Mesothelial cell of epicardium (in vitro differentiated cells): ENCODE data around the gene PCSK6. TPM values are rescaled to one million over a fixed set of nuclear protein-coding genes. Genes with fewer than 3 reads are reported as not detected.

Experiments
- DNase-seq, 2 experiments: peaks; one replicate each; pipeline ENCODE4 v3.0.0; 2021; ENCODE audit warnings: low spot score in 2 of 2; ENCODE audit not compliant: unreplicated experiment in 2 of 2
- H3K27ac Mint-ChIP-seq: 2 replicates; pipeline ENCODE4 v1.8.0; 2021; ENCODE audit warnings: mixed read lengths
- H3K27me3 Mint-ChIP-seq: 2 replicates; pipeline ENCODE4 v1.8.0; 2021; ENCODE audit warnings: low read depth, mixed read lengths
- H3K36me3 Mint-ChIP-seq: 2 replicates; pipeline ENCODE4 v1.8.0; 2021; ENCODE audit warnings: mixed read lengths
- H3K4me1 Mint-ChIP-seq: 2 replicates; pipeline ENCODE4 v1.8.0; 2021; ENCODE audit warnings: mixed read lengths
- H3K4me3 Mint-ChIP-seq: 2 replicates; pipeline ENCODE4 v1.8.0; 2021; ENCODE audit warnings: mild to moderate bottlenecking, moderate library complexity, mixed read lengths
- H3K9me3 Mint-ChIP-seq: 2 replicates; pipeline ENCODE4 v1.8.0; 2021; ENCODE audit warnings: mixed read lengths
- CTCF ChIP-seq: fragments of 200-600 bp; sonication (generic); IDR thresholded peaks from one replicate; pipeline ENCODE4 v1.5.0; 2021; ENCODE audit warnings: antibody characterized with exemption; ENCODE audit not compliant: unreplicated experiment
- total RNA-seq: library from RNA; stranded (reverse); gene quantifications from 3 replicates; pipeline ENCODE4 v1.2.1, GENCODE V29; 2021

The PCSK6 gene
- total RNA-seq, 1 donor from 2014 or later = 4.5 TPM

DNA sequence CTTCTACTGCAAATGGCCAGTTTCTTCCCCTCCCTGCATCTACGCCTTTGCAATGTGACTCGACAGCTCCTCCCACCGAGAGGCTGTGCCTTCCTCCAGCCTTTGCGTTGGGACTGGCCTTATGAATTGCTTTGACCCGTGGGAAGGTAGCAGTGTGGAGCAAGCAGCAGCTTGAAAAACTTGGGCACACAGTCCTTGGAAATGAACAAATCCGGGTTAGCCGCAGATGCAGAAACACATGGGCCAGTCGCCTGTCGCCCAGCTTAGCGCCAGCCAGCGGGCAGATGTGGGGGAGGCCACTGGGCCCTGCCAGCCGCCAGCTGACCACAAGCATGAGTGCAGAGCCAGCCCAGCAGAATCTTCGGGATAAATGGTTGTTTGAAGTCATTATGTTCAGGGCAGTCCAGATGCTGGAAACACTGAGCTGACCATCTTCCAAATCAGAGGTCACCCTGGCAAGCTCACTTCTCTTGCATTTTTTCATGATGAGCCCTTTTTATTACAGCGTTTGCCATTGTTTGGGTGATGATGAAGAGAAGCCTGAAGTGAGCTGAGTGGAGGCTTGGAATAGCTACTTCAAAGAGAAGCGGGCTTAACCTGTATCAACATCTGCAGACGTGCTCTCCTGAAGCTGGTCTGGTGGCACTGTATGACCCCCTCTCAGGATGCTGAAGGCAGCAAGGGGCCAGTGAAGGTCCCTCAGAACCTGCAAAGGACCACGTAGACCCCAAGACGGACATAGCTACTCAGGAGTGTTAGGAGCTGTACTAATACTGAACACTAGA, 222.0 kb downstream of the PCSK6 start:
- no peak for TF ChIP-seq CTCF
- H3K27me3 Mint-ChIP-seq = peaks cover under 1% of the 10 kb centered on the region
- DNase-seq = no peak
- no peaks in the 10 kb centered on the region for H3K9me3 Mint-ChIP-seq
- no peaks in the 10 kb centered on the region for H3K4me1 Mint-ChIP-seq
- peaks cover 19% of the 10 kb centered on the region for H3K36me3 Mint-ChIP-seq
- no peak overlapping the region for H3K27ac Mint-ChIP-seq
- H3K4me3 Mint-ChIP-seq = no peak overlapping the region

DNA sequence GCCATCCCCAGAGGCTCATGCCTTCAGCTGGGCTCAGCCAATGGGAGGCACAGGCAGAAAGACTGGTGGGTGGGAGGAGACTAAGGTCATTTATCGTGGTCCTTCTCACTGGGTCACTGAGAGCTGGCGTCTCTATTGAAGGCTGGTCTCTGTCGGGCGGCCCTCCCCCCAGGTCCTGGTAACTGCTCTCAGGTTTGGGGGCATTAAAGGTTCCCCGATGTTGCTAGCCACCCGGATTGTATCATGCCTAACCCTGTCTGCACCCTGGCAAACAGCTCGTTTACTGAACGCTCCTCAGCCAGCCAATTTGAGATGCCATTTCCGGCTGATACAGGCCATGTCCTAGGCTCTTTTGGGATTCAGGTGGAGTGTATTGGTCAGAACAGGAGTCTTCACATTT, 222.7 kb downstream of the PCSK6 start:
- Mint-ChIP-seq H3K27me3 (peaks cover 5% of the 10 kb centered on the region), H3K36me3 (peaks cover 14% of the 10 kb centered on the region), H3K27ac (no peak overlapping the region), H3K4me3 (no peak overlapping the region), H3K4me1 (no peaks in the 10 kb centered on the region), H3K9me3 (no peaks in the 10 kb centered on the region)
- DNase-seq = peak in 1 of 2 experiments; percentile 16
- TF ChIP-seq CTCF = no peak

DNA sequence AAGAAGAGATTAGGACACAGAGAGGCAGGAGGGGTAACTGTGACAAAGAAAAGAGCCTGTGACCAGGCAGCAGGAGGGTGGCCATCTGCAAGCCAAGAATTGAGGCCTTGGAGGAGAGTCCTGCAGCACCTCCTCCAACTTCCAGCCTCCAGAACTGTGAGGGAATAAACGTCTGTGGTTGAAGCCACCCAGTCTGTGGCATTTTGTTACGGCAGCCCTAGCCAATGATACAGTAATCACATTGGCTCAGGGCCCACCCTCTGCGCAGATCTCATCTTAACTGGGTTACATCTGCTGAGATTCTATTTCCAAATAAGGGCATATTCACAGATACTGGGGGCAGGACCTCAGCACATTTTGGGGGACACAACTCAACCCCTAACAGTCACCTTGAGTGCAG, 223.5 kb downstream of the PCSK6 start:
- DNase-seq = peak in 1 of 2 experiments; percentile 5
- peaks cover 5% of the 10 kb centered on the region for H3K27me3 Mint-ChIP-seq
- no peaks in the 10 kb centered on the region for H3K9me3 Mint-ChIP-seq
- H3K4me1 Mint-ChIP-seq = no peaks in the 10 kb centered on the region
- H3K27ac Mint-ChIP-seq = no peak overlapping the region
- no peak for TF ChIP-seq CTCF
- no peak overlapping the region for H3K4me3 Mint-ChIP-seq
- peaks cover 7% of the 10 kb centered on the region for H3K36me3 Mint-ChIP-seq

DNA sequence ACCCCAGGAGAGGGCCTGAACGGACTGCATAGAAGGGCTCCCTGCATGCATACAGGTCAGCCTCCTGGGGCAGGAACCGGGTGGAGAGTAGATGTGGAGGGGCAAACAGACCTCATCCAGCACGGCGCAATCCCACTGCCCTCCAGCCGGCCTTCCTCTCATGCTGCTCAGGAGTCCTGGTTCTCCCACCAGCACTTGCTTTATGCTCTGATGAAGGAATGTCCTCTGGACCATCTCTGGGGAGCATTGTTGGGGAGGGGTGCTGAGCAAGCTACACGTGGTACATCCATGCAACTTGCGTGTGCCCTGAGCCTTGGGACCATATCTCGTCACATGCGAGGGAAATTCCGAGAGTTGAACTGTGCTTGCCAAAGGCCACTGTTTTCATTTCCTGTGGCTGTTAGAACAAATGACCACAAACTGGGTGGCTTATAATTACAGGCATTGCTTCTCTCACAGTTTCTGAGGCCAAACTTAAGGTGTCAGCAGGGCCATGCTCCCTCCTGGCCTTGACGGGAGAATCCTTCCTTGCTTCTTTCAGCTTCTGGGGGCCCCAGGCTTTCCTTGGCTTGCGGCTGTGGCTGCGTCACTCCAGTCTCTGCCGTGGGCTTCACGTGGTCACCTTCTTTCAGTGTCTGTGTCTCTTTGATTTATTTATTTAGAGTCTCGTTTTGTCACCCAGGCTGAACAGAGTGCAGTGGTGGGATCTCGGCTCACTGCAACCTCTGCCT, 224.4 kb downstream of the PCSK6 start:
- no peak for DNase-seq

DNA sequence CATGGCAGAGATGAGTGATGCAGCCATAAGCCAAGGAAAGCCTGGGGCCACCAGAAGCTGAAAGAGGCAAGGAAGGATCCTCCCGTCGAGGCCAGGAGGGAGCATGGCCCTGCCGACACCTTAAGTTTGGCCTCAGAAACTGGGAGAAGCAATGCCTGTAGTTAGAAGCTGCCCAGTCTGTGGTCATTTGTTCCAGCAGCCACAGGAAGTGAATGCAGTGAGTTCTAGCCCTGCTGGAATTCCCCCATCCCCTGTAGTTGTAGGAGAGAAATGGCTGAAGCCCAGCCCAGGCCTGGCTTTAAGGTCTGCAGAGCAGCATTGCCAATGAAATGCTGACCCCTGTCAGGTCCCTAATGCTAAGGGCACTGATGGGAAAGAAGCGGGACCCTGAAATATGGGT, 225.5 kb downstream of the PCSK6 start:
- DNase-seq = no peak
- no peak overlapping the region for H3K4me3 Mint-ChIP-seq
- H3K9me3 Mint-ChIP-seq = no peaks in the 10 kb centered on the region
- TF ChIP-seq CTCF = no peak
- H3K4me1 Mint-ChIP-seq = no peaks in the 10 kb centered on the region
- peaks cover 14% of the 10 kb centered on the region for H3K27me3 Mint-ChIP-seq
- H3K27ac Mint-ChIP-seq = no peak overlapping the region
- no peaks in the 10 kb centered on the region for H3K36me3 Mint-ChIP-seq

More for the DNA sequence above, 224.4 kb downstream of the PCSK6 start:
- H3K36me3 Mint-ChIP-seq = peaks cover 3% of the 10 kb centered on the region
- H3K4me1 Mint-ChIP-seq = no peaks in the 10 kb centered on the region
- H3K27ac Mint-ChIP-seq = no peak overlapping the region
- TF ChIP-seq CTCF = no peak
- no peaks in the 10 kb centered on the region for H3K9me3 Mint-ChIP-seq
- peaks cover 8% of the 10 kb centered on the region for H3K27me3 Mint-ChIP-seq
- no peak overlapping the region for H3K4me3 Mint-ChIP-seq
